Measurements from ENCODE around the gene WDR88. TPM values are rescaled to one million over a fixed set of nuclear protein-coding genes. Genes with fewer than 3 reads are reported as not detected.
"Not testable (repeated sequence)": the region's sequence is repeated elsewhere in the genome, so short reads cannot be mapped to it uniquely, and the experiment has no call there.

The WDR88 gene
- total and polyA plus RNA-seq, 2 donors = 0.05 TPM; not detected in 1

DNA sequence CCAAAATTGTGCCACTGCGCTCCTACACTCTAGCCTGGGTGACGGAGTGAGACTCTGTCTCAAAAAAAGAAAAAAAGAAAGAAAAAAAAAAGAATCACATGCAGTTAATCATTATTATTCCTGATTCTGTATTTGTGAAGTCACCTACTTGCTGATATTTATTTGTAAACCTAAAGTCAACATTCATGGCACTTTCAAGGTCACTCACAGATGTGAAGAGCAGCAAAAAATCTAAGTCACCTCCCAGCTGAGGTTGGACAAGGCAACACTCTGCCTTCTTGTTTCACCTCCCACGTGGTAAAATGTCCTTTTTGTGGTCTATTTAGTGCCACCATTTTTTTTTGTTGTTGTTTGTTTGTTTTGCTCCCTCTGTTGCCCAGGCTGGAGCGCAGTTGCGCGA, 26.5 kb downstream of the WDR88 start:
- Histone ChIP-seq H3K27ac (ENCODE audit: low read depth in 1 of 2, low read length in 1 of 2) (no peak overlapping the region), H3K36me3 (ENCODE audit: control insufficient read depth in 2 of 2, insufficient read depth in 2 of 2, low read length in 1 of 2) (no peaks in the 10 kb centered on the region), H3K4me1 (ENCODE audit: control insufficient read depth in 2 of 2, insufficient read depth in 2 of 2, low read length in 2 of 2) (peaks cover 26 to 29% of the 10 kb centered on the region in 2 donors), H3K4me3 (ENCODE audit: low read length in 2 of 2) (no peak overlapping the region), H3K9me3 (ENCODE audit: control insufficient read depth in 2 of 2, insufficient read depth in 1 of 2, low read length in 1 of 2) (no peaks in the 10 kb centered on the region), H3K27me3 (ENCODE audit: control insufficient read depth in 2 of 2, insufficient read depth in 1 of 2, low read length in 1 of 2) (no peaks in the 10 kb centered on the region)
- WGBS = 93% methylated on average over 6 of the region's 6 CpGs
- DNase-seq (ENCODE audit: low read depth in 6 of 9, low spot score in 9 of 9) = no peak

DNA sequence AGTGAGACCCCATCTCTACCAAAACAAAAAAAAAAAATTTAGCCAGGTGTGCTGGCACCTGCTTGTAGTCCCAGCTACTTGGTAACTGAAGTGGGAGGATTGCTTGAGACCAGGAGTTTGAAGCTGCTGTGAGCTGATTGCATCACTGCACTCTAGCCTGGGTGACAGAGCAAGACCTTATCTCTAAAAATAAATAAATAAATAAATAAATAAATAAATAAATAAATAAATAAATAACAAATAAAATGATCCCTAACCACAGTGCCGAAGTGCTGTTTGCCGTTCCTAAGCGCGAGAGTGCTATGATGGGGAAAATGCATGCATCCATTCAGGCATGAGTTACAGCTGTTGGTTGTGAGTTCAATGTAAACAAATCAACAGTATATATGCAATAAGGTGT, 27.2 kb downstream of the WDR88 start:
- H3K4me3 ChIP-seq (ENCODE audit: low read length in 2 of 2) = no peak overlapping the region
- WGBS = 98% methylated on average over 4 of the region's 4 CpGs
- peaks cover 26 to 29% of the 10 kb centered on the region in 2 donors for H3K4me1 ChIP-seq (ENCODE audit: control insufficient read depth in 2 of 2, insufficient read depth in 2 of 2, low read length in 2 of 2)
- no peaks in the 10 kb centered on the region for H3K9me3 ChIP-seq (ENCODE audit: control insufficient read depth in 2 of 2, insufficient read depth in 1 of 2, low read length in 1 of 2)
- no peaks in the 10 kb centered on the region for H3K36me3 ChIP-seq (ENCODE audit: control insufficient read depth in 2 of 2, insufficient read depth in 2 of 2, low read length in 1 of 2)
- no peak for DNase-seq (ENCODE audit: low read depth in 6 of 9, low spot score in 9 of 9)
- no peak overlapping the region for H3K27ac ChIP-seq (ENCODE audit: low read depth in 1 of 2, low read length in 1 of 2)
- no peaks in the 10 kb centered on the region for H3K27me3 ChIP-seq (ENCODE audit: control insufficient read depth in 2 of 2, insufficient read depth in 1 of 2, low read length in 1 of 2)

DNA sequence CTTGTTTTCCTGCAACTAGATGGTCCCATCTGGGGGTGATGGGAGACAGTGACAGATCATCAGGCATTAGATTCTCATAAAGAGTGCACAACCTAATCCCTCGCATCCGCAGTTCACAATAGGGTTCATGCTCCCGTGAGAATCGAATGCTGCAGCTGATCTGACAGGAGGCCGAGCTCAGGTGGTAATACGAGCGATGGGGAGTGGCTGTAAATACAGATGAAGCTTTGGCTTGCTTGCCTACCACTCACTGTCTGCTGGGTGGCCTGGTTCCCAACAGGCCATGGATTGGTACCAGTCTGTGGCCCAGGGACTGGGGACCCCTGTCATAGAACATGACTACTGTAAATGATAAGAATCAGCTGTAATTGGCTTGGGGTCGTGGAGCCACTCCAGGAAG, 28.0 kb downstream of the WDR88 start:
- 87% methylated on average over 8 of the region's 8 CpGs for WGBS
- no peaks in the 10 kb centered on the region for H3K27me3 ChIP-seq (ENCODE audit: control insufficient read depth in 2 of 2, insufficient read depth in 1 of 2, low read length in 1 of 2)
- H3K9me3 ChIP-seq (ENCODE audit: control insufficient read depth in 2 of 2, insufficient read depth in 1 of 2, low read length in 1 of 2) = no peaks in the 10 kb centered on the region
- no peak overlapping the region for H3K4me3 ChIP-seq (ENCODE audit: low read length in 2 of 2)
- DNase-seq (ENCODE audit: low read depth in 6 of 9, low spot score in 9 of 9) = no peak
- peak overlapping the region; percentile 1 to 74 for H3K27ac ChIP-seq (ENCODE audit: low read depth in 1 of 2, low read length in 1 of 2)
- no peaks in the 10 kb centered on the region for H3K36me3 ChIP-seq (ENCODE audit: control insufficient read depth in 2 of 2, insufficient read depth in 2 of 2, low read length in 1 of 2)
- peaks cover 26 to 29% of the 10 kb centered on the region in 2 donors for H3K4me1 ChIP-seq (ENCODE audit: control insufficient read depth in 2 of 2, insufficient read depth in 2 of 2, low read length in 2 of 2)

DNA sequence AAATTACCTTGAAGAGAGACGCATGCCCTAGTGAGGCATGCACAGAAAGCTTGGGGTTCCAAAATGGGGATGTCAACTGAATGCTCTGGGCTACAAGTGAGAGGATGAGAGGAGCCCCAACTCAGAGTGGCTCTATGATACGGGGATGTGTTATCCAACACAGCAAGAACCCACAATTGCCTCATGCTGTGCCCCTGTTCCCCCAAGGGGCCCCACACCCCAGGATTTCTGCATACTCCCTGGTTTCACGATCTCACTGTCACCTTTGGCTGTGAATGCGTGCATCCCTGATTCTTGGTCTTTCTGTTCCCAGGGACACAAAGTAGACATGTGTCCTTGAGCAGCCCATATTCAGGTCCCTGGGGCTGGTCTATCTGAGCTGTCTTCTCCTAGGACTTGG, 29.3 kb downstream of the WDR88 start:
- no peak overlapping the region for H3K27ac ChIP-seq (ENCODE audit: low read depth in 1 of 2, low read length in 1 of 2)
- H3K36me3 ChIP-seq (ENCODE audit: control insufficient read depth in 2 of 2, insufficient read depth in 2 of 2, low read length in 1 of 2) = no peaks in the 10 kb centered on the region
- DNase-seq (ENCODE audit: low read depth in 6 of 9, low spot score in 9 of 9) = no peak
- no peak overlapping the region for H3K4me3 ChIP-seq (ENCODE audit: low read length in 2 of 2)
- 80% methylated on average over 4 of the region's 4 CpGs for WGBS
- no peaks in the 10 kb centered on the region for H3K27me3 ChIP-seq (ENCODE audit: control insufficient read depth in 2 of 2, insufficient read depth in 1 of 2, low read length in 1 of 2)
- H3K9me3 ChIP-seq (ENCODE audit: control insufficient read depth in 2 of 2, insufficient read depth in 1 of 2, low read length in 1 of 2) = no peaks in the 10 kb centered on the region
- peaks cover 26 to 29% of the 10 kb centered on the region in 2 donors for H3K4me1 ChIP-seq (ENCODE audit: control insufficient read depth in 2 of 2, insufficient read depth in 2 of 2, low read length in 2 of 2)

DNA sequence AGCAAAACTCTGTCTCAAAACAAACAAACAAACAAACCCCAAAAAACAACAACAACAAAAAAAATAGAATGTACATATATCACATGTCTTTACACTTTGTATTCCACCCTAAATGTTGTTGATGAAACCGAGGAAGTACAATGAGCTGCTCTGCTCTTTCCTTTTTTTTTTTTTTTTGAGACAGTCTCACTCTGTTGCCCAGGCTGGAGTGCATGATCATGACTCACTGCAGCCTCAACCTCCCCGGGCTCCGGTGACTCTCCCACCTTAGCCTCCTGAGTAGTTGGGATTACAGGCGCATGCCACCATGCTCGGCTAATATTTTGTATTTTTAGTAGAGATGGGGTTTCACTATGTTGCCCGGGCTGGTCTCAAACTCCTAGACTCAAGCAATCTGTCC, 31.6 kb downstream of the WDR88 start:
- Histone ChIP-seq H3K27ac (ENCODE audit: low read depth in 1 of 2, low read length in 1 of 2) (no peak overlapping the region), H3K9me3 (ENCODE audit: control insufficient read depth in 2 of 2, insufficient read depth in 1 of 2, low read length in 1 of 2) (peaks cover 0 to 8% of the 10 kb centered on the region in 2 donors), H3K4me3 (ENCODE audit: low read length in 2 of 2) (no peak overlapping the region), H3K4me1 (ENCODE audit: control insufficient read depth in 2 of 2, insufficient read depth in 2 of 2, low read length in 2 of 2) (peaks cover 21 to 22% of the 10 kb centered on the region in 2 donors), H3K27me3 (ENCODE audit: control insufficient read depth in 2 of 2, insufficient read depth in 1 of 2, low read length in 1 of 2) (no peaks in the 10 kb centered on the region), H3K36me3 (ENCODE audit: control insufficient read depth in 2 of 2, insufficient read depth in 2 of 2, low read length in 1 of 2) (no peaks in the 10 kb centered on the region)
- WGBS = 96% methylated on average over 6 of the region's 6 CpGs
- no peak for DNase-seq (ENCODE audit: low read depth in 6 of 9, low spot score in 9 of 9)

DNA sequence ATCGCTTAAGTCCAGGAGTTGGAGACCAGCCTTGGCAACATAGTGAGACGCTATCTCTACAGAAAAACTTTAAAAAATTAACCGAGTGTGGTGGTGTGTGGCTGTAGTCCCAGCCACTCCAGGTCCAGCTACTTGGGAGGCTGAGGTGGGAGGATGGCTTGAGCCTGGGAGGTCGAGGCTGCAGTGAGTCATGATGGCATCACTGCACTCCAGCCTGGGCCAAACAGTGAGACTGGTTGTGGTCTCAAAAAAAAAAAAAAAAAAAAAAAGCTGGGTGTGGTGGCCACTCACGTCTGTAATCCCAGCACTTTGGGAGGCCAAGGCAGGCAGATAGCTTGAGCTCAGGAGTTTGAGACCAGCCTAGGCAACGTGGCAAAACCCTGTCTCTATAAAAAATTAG, 34.1 kb downstream of the WDR88 start:
- not testable (repeated sequence) for H3K4me1 ChIP-seq (ENCODE audit: control insufficient read depth in 2 of 2, insufficient read depth in 2 of 2, low read length in 2 of 2); H3K4me3 ChIP-seq (ENCODE audit: low read length in 2 of 2); H3K9me3 ChIP-seq (ENCODE audit: control insufficient read depth in 2 of 2, insufficient read depth in 1 of 2, low read length in 1 of 2); H3K36me3 ChIP-seq (ENCODE audit: control insufficient read depth in 2 of 2, insufficient read depth in 2 of 2, low read length in 1 of 2); H3K27me3 ChIP-seq (ENCODE audit: control insufficient read depth in 2 of 2, insufficient read depth in 1 of 2, low read length in 1 of 2); H3K27ac ChIP-seq (ENCODE audit: low read depth in 1 of 2, low read length in 1 of 2); DNase-seq (ENCODE audit: low read depth in 6 of 9, low spot score in 9 of 9)
- WGBS = 94% methylated on average over 6 of the region's 6 CpGs

DNA sequence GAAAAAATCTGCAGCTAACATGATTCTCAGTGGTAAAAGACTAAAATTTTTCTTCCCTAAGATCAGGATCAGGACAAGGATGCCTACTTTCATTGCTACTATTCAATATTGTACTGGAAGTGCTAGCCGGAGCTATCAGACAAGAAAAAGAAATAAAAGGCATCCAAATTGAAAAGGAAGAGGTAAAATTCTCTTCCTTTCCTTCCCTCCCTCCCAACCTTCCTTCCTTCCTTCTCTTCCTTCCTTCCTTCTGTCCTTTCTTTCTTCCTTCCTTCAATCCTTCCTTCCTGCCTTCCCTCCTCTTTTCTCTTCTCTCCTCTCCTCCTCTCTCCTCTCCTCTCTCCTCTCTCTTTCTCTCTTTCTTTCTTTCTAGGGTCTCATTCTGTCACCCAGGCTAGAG, 35.5 kb downstream of the WDR88 start:
- WGBS = 93% methylated on average over 1 of the region's 1 CpG
- H3K27me3 ChIP-seq (ENCODE audit: control insufficient read depth in 2 of 2, insufficient read depth in 1 of 2, low read length in 1 of 2) = no peaks in the 10 kb centered on the region
- no peak overlapping the region for H3K4me3 ChIP-seq (ENCODE audit: low read length in 2 of 2)
- no peak for DNase-seq (ENCODE audit: low read depth in 6 of 9, low spot score in 9 of 9)
- no peaks in the 10 kb centered on the region for H3K36me3 ChIP-seq (ENCODE audit: control insufficient read depth in 2 of 2, insufficient read depth in 2 of 2, low read length in 1 of 2)
- H3K27ac ChIP-seq (ENCODE audit: low read depth in 1 of 2, low read length in 1 of 2) = no peak overlapping the region
- no peaks in the 10 kb centered on the region for H3K4me1 ChIP-seq (ENCODE audit: control insufficient read depth in 2 of 2, insufficient read depth in 2 of 2, low read length in 2 of 2)
- H3K9me3 ChIP-seq (ENCODE audit: control insufficient read depth in 2 of 2, insufficient read depth in 1 of 2, low read length in 1 of 2) = peaks cover 0 to 8% of the 10 kb centered on the region in 2 donors

DNA sequence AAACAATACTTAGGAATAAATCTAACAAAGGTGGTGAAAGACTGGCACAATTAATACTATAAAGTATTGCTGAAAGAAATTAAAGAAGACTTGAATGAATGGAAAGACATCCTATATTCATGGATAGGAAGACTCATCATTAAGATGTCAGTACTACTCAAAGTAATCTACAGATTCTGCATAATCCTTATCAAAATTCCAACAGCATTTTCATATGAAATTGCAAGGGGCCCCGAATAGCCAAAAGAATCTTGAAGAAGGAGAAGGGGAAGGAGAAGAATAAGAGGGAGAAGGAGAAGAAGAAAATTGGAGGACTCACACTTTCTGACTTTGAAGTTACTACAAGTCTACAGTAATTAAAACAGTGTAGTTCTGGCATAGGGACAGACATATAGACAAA, 36.6 kb downstream of the WDR88 start:
- no peak overlapping the region for H3K4me3 ChIP-seq (ENCODE audit: low read length in 2 of 2)
- H3K9me3 ChIP-seq (ENCODE audit: control insufficient read depth in 2 of 2, insufficient read depth in 1 of 2, low read length in 1 of 2) = peaks cover 0 to 8% of the 10 kb centered on the region in 2 donors
- H3K4me1 ChIP-seq (ENCODE audit: control insufficient read depth in 2 of 2, insufficient read depth in 2 of 2, low read length in 2 of 2) = peaks cover 2 to 3% of the 10 kb centered on the region in 2 donors
- H3K27ac ChIP-seq (ENCODE audit: low read depth in 1 of 2, low read length in 1 of 2) = no peak overlapping the region
- DNase-seq (ENCODE audit: low read depth in 6 of 9, low spot score in 9 of 9) = no peak
- no peaks in the 10 kb centered on the region for H3K27me3 ChIP-seq (ENCODE audit: control insufficient read depth in 2 of 2, insufficient read depth in 1 of 2, low read length in 1 of 2)
- WGBS = 95% methylated on average over 1 of the region's 1 CpG
- H3K36me3 ChIP-seq (ENCODE audit: control insufficient read depth in 2 of 2, insufficient read depth in 2 of 2, low read length in 1 of 2) = no peaks in the 10 kb centered on the region

DNA sequence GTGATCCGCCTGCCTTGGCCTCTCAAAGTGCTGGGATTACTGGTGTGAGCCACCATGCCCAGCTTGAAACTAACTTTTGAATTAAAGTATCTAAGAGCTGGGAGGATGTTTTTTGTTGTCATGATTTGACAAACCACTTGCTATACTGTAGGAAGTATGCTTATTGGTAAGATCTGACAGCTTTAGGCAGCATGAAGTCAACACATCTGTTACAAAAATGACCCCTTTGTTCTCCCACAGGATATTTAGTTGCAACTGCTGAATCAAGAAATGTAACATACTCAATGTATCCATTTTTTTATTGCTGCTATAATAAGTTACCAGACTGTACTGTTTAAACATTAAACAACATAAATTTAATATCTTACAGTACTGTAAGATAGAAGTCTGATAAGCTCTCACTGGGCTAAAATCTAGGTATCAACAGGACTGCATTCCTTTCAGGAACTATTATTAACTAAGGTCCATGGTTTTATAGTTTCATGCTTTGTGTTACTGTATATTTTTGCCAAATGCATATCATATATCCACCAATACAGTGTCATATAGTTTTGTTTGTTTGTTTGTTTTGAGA, 39.4 kb downstream of the WDR88 start:
- H3K9me3 ChIP-seq (ENCODE audit: control insufficient read depth in 2 of 2, insufficient read depth in 1 of 2, low read length in 1 of 2) = peaks cover 0 to 8% of the 10 kb centered on the region in 2 donors
- no peak overlapping the region for H3K4me3 ChIP-seq (ENCODE audit: low read length in 2 of 2)
- H3K27me3 ChIP-seq (ENCODE audit: control insufficient read depth in 2 of 2, insufficient read depth in 1 of 2, low read length in 1 of 2) = no peaks in the 10 kb centered on the region
- no peak overlapping the region for H3K27ac ChIP-seq (ENCODE audit: low read depth in 1 of 2, low read length in 1 of 2)
- H3K4me1 ChIP-seq (ENCODE audit: control insufficient read depth in 2 of 2, insufficient read depth in 2 of 2, low read length in 2 of 2) = peaks cover 11 to 14% of the 10 kb centered on the region in 2 donors
- DNase-seq (ENCODE audit: low read depth in 6 of 9, low spot score in 9 of 9) = no peak
- WGBS = 98% methylated on average over 1 of the region's 1 CpG
- H3K36me3 ChIP-seq (ENCODE audit: control insufficient read depth in 2 of 2, insufficient read depth in 2 of 2, low read length in 1 of 2) = no peaks in the 10 kb centered on the region

All from thymus (tissue), 11 donors.